Suprapubic skin (tissue), 4 donors: ENCODE data around the gene TPD52L3. TPM values are rescaled to one million over a fixed set of nuclear protein-coding genes. Genes with fewer than 3 reads are reported as not detected.

Experiments used
- DNase-seq, 2 donors: peaks; one replicate each; pipeline ENCODE4 v3.0.0-alpha.2; 2019; ENCODE audit warnings: low spot score in 2 of 2
- H3K27ac ChIP-seq: fragments of 200-600 bp; sonication (generic); one replicate; pipeline ENCODE4 v1.5.1; 2019
- H3K27me3 ChIP-seq: fragments of 200-600 bp; sonication (generic); one replicate; pipeline ENCODE4 v1.5.1; 2019
- H3K36me3 ChIP-seq: fragments of 200-600 bp; sonication (generic); one replicate; pipeline ENCODE4 v1.5.1; 2019
- H3K4me1 ChIP-seq: fragments of 200-600 bp; sonication (generic); one replicate; pipeline ENCODE4 v1.5.1; 2019
- H3K4me3 ChIP-seq: fragments of 200-600 bp; sonication (generic); one replicate; pipeline ENCODE4 v1.5.1; 2019; ENCODE audit warnings: mild to moderate bottlenecking
- H3K9me3 ChIP-seq: fragments of 200-600 bp; sonication (generic); one replicate; pipeline ENCODE4 v1.5.1; 2019
- CTCF ChIP-seq, 2 donors: fragments of 200-600 bp in 1 of 2; fragments of 450-650 bp in 1 of 2; sonication (generic) in 1 of 2; IDR thresholded peaks; one replicate each; pipeline ENCODE4 v1.5.1; 2016 to 2019; ENCODE audit warnings: antibody characterized with exemption in 2 of 2, mild to moderate bottlenecking in 1 of 2, moderate library complexity in 1 of 2
- EP300 ChIP-seq: sonication (generic); formaldehyde crosslinking; IDR thresholded peaks from one replicate; pipeline ENCODE4 v1.6.1; 2017; ENCODE audit warnings: antibody characterized with exemption
- POLR2A ChIP-seq, 2 donors: fragments of 450-650 bp; IDR thresholded peaks; one replicate each; pipeline ENCODE4 v1.6.1; 2017; ENCODE audit warnings: antibody characterized with exemption in 2 of 2, mild to moderate bottlenecking in 2 of 2, moderate library complexity in 2 of 2
- POLR2AphosphoS5 ChIP-seq, 3 donors: sonication (generic); formaldehyde crosslinking; IDR thresholded peaks; one replicate each; pipeline ENCODE4 v1.6.1; 2017; ENCODE audit warnings: antibody characterized with exemption in 3 of 3
- WGBS: methylation state at CpG from one replicate; pipeline ENCODE4 v1.1.5; 2018; 5-methylcytosine and 5-hydroxymethylcytosine counted together
- total RNA-seq, 4 donors: library from RNA; depleted of rRNA; stranded (reverse); fragments of >200 nt; gene quantifications; one replicate each; pipeline ENCODE4 v1.1.0, GENCODE V29; 2016

TPD52L3 gene
- not detected for total RNA-seq

GRCh38 chr9:6328103-6328502, at the start of gene TPD52L3:
TPD52L3 (plus strand) TSS chr9:6328375; CDS start chr9:6328596, 221 bp downstream.
- TF ChIP-seq CTCF (IDR thresholded peaks at IDR 0.05), result no peak
- no peak for TF ChIP-seq POLR2AphosphoS5 (IDR thresholded peaks at IDR 0.05)
- no peak for TF ChIP-seq EP300
- no peak for TF ChIP-seq POLR2A (IDR thresholded peaks at IDR 0.05)

GRCh38 chr9:6301858-6302257, 26.3 kb upstream of the TPD52L3 start:
- Histone ChIP-seq H3K4me3 (no peak overlapping the region), H3K4me1 (peaks cover 4% of the 10 kb centered on the region), H3K27ac (no peak overlapping the region), H3K27me3 (no peaks in the 10 kb centered on the region), H3K9me3 (no peaks in the 10 kb centered on the region), H3K36me3 (no peaks in the 10 kb centered on the region)
- 16% methylated on average over 2 of the region's 2 CpGs for WGBS
- TF ChIP-seq EP300 (no peak), POLR2A (IDR thresholded peaks at IDR 0.05) (no peak), POLR2AphosphoS5 (IDR thresholded peaks at IDR 0.05) (no peak), CTCF (IDR thresholded peaks at IDR 0.05) (no peak)
- DNase-seq, result no peak

More at GRCh38 chr9:6328103-6328502, at the start of gene TPD52L3:
- Histone ChIP-seq H3K27me3 (no peaks in the 10 kb centered on the region), H3K27ac (no peak within 1 kb of the TSS), H3K4me3 (no peak within 1 kb of the TSS), H3K9me3 (no peaks in the 10 kb centered on the region), H3K4me1 (no peaks in the 10 kb centered on the region), H3K36me3 (no peaks in the 10 kb centered on the region)
- WGBS, result 90% methylated on average over 14 of the region's 16 CpGs
- DNase-seq, result no peak

DNA sequence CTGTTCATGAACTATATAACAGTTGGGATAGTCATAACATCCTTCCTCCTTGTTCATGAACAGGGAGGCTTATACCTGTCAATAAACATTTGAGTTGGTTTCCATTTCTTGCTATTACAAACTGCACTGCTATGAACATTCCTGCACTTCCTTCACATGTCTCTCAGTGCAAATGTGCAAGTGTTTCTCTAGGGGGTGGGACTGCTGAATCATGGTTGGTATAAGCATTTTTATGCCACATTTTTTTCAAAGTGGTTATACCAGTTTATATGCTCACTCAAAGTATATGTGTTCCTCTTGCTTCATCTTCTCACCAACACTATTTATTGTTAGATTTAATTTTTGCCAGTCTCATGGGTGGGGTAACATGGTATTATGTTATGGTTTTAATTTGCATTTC, 25.8 kb upstream of the TPD52L3 start:
- no peak for TF ChIP-seq CTCF (IDR thresholded peaks at IDR 0.05)
- TF ChIP-seq POLR2A (IDR thresholded peaks at IDR 0.05), result no peak
- no peak for TF ChIP-seq POLR2AphosphoS5 (IDR thresholded peaks at IDR 0.05)
- no peak for TF ChIP-seq EP300

GRCh38 chr9:6304232-6304631, 23.9 kb upstream of the TPD52L3 start:
- H3K4me1 ChIP-seq, result peaks cover 4% of the 10 kb centered on the region
- H3K27me3 ChIP-seq, result no peaks in the 10 kb centered on the region
- no peak for DNase-seq
- TF ChIP-seq POLR2AphosphoS5 (IDR thresholded peaks at IDR 0.05), result no peak
- TF ChIP-seq EP300, result no peak
- no peak for TF ChIP-seq CTCF (IDR thresholded peaks at IDR 0.05)
- no peak for TF ChIP-seq POLR2A (IDR thresholded peaks at IDR 0.05)
- H3K36me3 ChIP-seq, result no peaks in the 10 kb centered on the region
- H3K9me3 ChIP-seq, result no peaks in the 10 kb centered on the region
- no peak overlapping the region for H3K27ac ChIP-seq
- no peak overlapping the region for H3K4me3 ChIP-seq

More for the DNA sequence above, 25.8 kb upstream of the TPD52L3 start:
- no peak overlapping the region for H3K4me3 ChIP-seq
- no peak overlapping the region for H3K27ac ChIP-seq
- peaks cover 4% of the 10 kb centered on the region for H3K4me1 ChIP-seq
- no peaks in the 10 kb centered on the region for H3K36me3 ChIP-seq
- no peaks in the 10 kb centered on the region for H3K27me3 ChIP-seq
- no peaks in the 10 kb centered on the region for H3K9me3 ChIP-seq
- DNase-seq, result no peak

DNA sequence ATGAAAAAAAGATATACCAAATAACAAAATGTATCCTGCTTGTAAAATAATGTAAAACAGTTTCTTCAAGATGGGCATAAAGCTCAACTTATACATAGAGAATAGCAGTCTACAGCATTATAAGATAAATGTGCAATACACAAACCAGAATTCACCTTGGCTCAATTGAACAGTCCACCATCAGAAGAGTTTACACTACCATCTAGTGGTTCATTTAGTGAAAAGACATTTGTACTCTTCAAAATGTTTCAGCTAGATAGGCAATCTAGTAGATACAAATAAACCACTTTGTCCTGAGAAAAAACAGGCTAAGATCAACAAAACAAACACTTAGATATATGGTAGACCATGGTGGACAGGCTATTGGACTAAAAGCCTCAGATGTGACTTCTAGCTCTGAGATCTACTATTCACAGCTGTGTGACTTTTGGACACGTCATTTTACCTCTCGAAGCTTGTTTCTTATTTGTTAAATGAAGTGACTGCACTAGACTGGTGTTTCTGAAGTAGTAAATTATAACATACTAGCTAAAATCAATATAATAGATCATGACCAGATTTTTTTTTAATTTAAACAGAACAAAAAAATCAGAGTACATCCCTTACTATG, 22.1 kb upstream of the TPD52L3 start:
- TF ChIP-seq POLR2AphosphoS5 (IDR thresholded peaks at IDR 0.05) (no peak), POLR2A (IDR thresholded peaks at IDR 0.05) (no peak), EP300 (no peak), CTCF (IDR thresholded peaks at IDR 0.05) (peak; percentile 38 to 48)
- H3K4me3 ChIP-seq, result no peak overlapping the region
- H3K4me1 ChIP-seq, result peaks cover 4% of the 10 kb centered on the region
- H3K36me3 ChIP-seq, result no peaks in the 10 kb centered on the region
- no peak for DNase-seq
- H3K27ac ChIP-seq, result no peak overlapping the region
- 86% methylated on average over 2 of the region's 2 CpGs for WGBS
- no peaks in the 10 kb centered on the region for H3K9me3 ChIP-seq
- H3K27me3 ChIP-seq, result no peaks in the 10 kb centered on the region
